Measurements from ENCODE around the gene WFIKKN1. TPM values are rescaled to one million over a fixed set of nuclear protein-coding genes. Genes with fewer than 3 reads are reported as not detected.
"Not testable (repeated sequence)": the region's sequence is repeated elsewhere in the genome, so short reads cannot be mapped to it uniquely, and the experiment has no call there.

WFIKKN1 gene
- total RNA-seq, 2 donors from 2014 or later = 0.92 to 1.2 TPM

DNA sequence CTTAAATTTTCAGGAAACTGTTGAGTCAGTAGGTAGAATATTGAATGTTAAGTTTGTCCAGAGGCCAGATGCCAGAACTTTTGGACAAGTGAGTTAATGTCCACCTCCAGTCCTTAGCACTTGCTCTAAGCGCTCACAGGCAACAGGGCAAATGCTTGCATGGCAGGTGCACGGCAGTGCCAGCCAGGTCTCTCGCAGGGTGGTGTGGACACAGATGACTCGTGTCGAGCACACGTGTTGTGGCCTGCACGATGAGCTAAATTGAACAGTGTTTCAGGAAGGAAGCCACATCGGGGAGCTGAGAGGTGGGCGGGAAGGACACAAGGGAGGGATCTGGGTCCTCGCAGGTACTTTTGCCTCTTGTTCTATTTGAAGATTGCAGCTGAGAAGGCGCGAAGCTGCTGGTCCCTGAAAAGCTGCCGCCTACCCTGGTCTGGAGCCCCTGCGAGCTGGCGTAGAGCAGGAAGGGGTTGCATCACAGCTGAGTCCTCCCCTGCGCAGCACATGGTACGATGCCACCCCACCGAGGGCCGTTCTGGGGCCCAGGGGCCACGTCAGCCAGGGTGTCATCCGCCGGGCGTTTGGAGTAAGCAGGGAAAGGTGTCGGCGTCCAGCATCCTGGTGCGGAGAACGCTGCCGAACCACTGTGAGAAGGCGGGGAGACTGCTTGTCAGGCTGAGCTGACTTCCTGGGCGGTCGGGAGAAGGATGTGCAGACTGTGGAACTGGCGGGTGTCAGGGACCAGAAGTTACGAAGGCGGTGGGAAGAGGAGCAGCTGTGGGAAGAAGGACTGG, 34.6 kb upstream of the WFIKKN1 start:
- H3K4me1 ChIP-seq (ENCODE audit: control insufficient read depth in 1 of 2, low read depth in 2 of 2) = peaks cover 4 to 17% of the 10 kb centered on the region in 2 donors
- no peaks in the 10 kb centered on the region for H3K9me3 ChIP-seq
- no peak for DNase-seq (ENCODE audit: low spot score)
- H3K4me3 ChIP-seq = no peak overlapping the region
- no peaks in the 10 kb centered on the region for H3K27me3 ChIP-seq (replicated peaks; ENCODE audit: insufficient read depth)
- TF ChIP-seq, protein P1, sequence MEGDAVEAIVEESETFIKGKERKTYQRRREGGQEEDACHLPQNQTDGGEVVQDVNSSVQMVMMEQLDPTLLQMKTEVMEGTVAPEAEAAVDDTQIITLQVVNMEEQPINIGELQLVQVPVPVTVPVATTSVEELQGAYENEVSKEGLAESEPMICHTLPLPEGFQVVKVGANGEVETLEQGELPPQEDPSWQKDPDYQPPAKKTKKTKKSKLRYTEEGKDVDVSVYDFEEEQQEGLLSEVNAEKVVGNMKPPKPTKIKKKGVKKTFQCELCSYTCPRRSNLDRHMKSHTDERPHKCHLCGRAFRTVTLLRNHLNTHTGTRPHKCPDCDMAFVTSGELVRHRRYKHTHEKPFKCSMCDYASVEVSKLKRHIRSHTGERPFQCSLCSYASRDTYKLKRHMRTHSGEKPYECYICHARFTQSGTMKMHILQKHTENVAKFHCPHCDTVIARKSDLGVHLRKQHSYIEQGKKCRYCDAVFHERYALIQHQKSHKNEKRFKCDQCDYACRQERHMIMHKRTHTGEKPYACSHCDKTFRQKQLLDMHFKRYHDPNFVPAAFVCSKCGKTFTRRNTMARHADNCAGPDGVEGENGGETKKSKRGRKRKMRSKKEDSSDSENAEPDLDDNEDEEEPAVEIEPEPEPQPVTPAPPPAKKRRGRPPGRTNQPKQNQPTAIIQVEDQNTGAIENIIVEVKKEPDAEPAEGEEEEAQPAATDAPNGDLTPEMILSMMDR (IDR thresholded peaks at IDR 0.05) = no peak
- H3K36me3 ChIP-seq = peaks cover 2% of the 10 kb centered on the region
- ATAC-seq (ENCODE audit: insufficient number of reproducible peaks, low FRiP score, low read depth) = no peak
- no peak overlapping the region for H3K27ac ChIP-seq

DNA sequence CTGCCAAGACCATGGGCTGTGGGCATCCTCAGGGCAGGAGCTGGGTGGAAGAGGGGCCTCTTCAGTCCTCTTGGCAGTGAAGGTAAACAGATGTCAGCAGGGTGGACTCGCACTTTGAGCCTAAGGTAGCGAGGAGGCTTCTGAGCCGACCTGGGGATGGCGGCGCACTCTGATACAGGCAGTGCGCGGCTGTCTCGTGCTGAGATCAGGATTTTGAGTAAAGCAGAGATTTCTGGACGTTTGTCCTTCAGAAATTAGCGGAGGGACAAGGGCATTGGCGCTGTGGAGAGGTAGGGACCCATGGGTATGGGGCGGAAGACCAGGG, 34.1 kb upstream of the WFIKKN1 start:
- no peak for ATAC-seq (ENCODE audit: insufficient number of reproducible peaks, low FRiP score, low read depth)
- Histone ChIP-seq H3K9me3 (no peaks in the 10 kb centered on the region), H3K36me3 (peaks cover 2% of the 10 kb centered on the region), H3K4me1 (ENCODE audit: control insufficient read depth in 1 of 2, low read depth in 2 of 2) (peaks cover 0 to 11% of the 10 kb centered on the region in 2 donors), H3K27me3 (replicated peaks; ENCODE audit: insufficient read depth) (no peaks in the 10 kb centered on the region), H3K4me3 (no peak overlapping the region), H3K27ac (no peak overlapping the region)
- TF ChIP-seq, protein P1 (IDR thresholded peaks at IDR 0.05) = no peak
- no peak for DNase-seq (ENCODE audit: low spot score)

DNA sequence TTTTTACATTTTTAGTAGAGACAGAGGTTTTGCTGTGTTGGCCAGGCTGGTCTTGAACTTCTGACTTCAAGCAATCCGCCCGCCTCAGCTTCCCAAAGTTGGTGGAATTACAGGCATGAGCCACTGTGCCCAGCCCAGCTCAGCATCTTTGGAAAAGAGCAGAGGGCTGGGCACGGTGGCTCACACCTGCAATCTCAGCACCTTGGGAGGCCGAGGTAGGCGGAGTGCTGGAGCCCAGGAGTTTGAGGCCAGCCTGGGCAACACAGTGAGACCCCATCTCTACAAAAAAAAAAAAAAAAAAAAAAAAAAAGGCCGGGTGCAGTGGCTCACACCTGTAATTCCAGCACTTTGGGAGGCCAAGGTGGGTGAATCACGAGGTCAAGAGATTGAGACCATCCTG, 33.1 kb upstream of the WFIKKN1 start:
- not testable (repeated sequence) for H3K4me3 ChIP-seq; H3K27ac ChIP-seq; ATAC-seq (ENCODE audit: insufficient number of reproducible peaks, low FRiP score, low read depth); H3K27me3 ChIP-seq (replicated peaks; ENCODE audit: insufficient read depth); DNase-seq (ENCODE audit: low spot score); H3K4me1 ChIP-seq (ENCODE audit: control insufficient read depth in 1 of 2, low read depth in 2 of 2); H3K9me3 ChIP-seq; H3K36me3 ChIP-seq

DNA sequence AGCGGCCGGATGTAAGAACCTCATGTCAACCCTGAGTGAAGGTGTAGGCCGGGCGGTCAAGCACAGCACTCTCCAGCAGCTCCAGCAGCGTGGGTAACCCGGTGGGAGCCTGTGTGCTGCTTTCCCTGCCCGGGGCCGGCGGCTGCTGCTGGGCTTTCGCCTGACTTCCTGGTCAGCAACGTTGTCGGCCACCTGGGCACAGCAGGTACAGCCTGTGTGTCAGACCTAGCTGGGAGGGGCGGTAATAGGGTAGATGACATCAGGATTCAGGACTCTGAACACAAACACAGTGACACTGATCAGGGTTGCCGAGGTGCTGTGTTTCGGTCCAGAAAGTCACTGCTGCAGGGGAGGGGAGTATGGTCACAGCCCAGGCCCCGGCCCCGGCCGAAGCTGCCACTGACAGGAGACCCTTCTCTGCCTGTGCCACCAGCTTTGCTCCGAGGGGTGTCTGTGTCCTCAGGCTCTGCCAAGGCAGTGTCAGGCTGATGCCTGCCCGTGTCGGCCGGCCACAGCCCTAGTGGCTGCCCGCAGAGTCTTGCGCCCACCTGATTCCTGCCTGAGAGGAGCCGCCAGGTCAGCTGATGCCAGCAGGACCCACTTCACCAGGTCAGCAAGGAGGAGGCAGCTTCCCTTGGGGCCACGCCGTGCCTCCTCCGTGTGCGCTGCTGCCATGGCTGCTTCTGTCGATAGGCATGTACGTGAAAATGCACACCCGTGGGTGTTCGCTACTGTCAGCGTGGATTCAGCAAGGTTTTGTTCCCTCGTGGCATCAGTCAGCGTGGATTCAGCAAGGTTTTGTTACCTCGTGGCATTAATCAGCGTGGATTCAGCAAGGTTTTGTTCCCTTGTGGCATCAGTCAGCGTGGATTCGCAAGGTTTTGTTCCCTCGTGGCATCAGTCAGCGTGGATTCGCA, 31.7 kb upstream of the WFIKKN1 start:
- TF ChIP-seq, protein P1 (IDR thresholded peaks at IDR 0.05) = no peak
- Histone ChIP-seq H3K9me3 (no peaks in the 10 kb centered on the region), H3K27ac (no peak overlapping the region), H3K4me1 (ENCODE audit: control insufficient read depth in 1 of 2, low read depth in 2 of 2) (no peaks in the 10 kb centered on the region), H3K27me3 (replicated peaks; ENCODE audit: insufficient read depth) (no peaks in the 10 kb centered on the region), H3K36me3 (peaks cover 2% of the 10 kb centered on the region), H3K4me3 (no peak overlapping the region)
- DNase-seq (ENCODE audit: low spot score) (no peak), ATAC-seq (ENCODE audit: insufficient number of reproducible peaks, low FRiP score, low read depth) (no peak)

DNA sequence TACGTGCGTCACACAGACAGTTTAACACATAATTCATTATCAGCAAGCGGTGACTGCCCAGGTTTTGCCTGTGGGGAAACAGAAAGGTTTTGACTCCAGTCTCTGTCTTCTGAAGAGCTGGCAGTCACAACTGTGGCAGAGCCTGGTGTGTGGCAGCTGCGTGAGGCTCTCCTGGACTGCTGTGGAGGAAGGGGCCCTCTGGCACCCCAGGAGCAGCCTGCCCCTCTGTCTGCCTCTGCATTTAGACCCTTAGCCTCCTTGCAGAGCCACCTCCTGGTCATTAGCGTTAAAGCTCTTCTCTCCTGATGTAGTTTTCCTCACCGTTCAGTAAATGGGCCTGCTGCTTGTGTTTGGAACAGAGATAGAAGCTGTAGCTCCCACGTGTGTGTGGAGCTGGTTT, 30.0 kb upstream of the WFIKKN1 start:
- peaks cover 2% of the 10 kb centered on the region for H3K36me3 ChIP-seq
- DNase-seq (ENCODE audit: low spot score) (no peak), ATAC-seq (ENCODE audit: insufficient number of reproducible peaks, low FRiP score, low read depth) (no peak)
- no peaks in the 10 kb centered on the region for H3K27me3 ChIP-seq (replicated peaks; ENCODE audit: insufficient read depth)
- no peaks in the 10 kb centered on the region for H3K9me3 ChIP-seq
- H3K4me1 ChIP-seq (ENCODE audit: control insufficient read depth in 1 of 2, low read depth in 2 of 2) = no peaks in the 10 kb centered on the region
- no peak overlapping the region for H3K27ac ChIP-seq
- TF ChIP-seq, protein P1 (IDR thresholded peaks at IDR 0.05) = no peak
- no peak overlapping the region for H3K4me3 ChIP-seq

Measured in thoracic aorta (tissue), 2 donors.